Measurements from ENCODE around the gene MRPL4. TPM values are rescaled to one million over a fixed set of nuclear protein-coding genes. Genes with fewer than 3 reads are reported as not detected.
"Not testable (repeated sequence)": the region's sequence is repeated elsewhere in the genome, so short reads cannot be mapped to it uniquely, and the experiment has no call there.

MRPL4 gene
- total and polyA plus RNA-seq, 4 donors: 21.5 to 74.8 (median 33.7) TPM

DNA sequence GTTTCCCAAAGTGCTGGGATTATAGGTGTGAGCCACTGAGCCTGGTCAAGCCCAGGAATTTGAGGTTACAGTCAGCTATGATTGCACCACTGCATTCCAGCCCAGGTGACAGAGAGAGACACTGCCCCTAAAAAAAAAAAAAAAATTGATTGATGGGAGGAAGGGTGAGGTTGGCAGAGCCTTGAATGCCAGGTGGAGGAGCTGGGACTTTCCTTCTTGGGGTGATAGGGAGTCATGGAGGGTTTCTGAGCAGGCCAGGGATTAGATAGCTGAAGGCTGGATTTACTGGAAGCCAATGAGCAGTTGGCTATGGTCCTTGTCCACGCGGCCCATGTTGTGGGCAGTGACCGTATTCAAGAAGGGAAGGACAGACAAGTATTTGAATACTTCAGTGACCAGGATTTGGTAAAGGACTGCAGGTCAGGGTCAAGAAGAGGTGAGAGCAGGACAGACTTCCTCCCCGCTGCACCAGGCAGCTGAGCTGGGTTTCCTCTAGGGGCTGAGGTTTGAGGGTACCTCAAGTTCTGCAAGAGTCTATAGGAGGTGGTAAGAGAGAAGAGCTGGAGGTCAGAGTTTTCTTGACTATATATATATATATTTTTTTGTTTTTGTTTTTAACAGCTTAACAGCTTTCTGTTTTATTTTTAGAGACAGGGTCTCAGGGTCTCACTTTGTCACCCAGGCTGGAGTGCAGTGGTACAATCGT is 27.9 kb downstream of the MRPL4 start:
- no peak for DNase-seq (ENCODE audit: low spot score)
- 76% methylated on average over 5 of the region's 5 CpGs for WGBS
- H3K36me3 ChIP-seq (ENCODE audit: control insufficient read depth in 4 of 4, insufficient read depth in 3 of 4, low read depth in 1 of 4, low read length in 3 of 4): peaks cover 14 to 64% (median 36%) of the 10 kb centered on the region in 4 donors
- no peaks in the 10 kb centered on the region for H3K4me1 ChIP-seq (ENCODE audit: control insufficient read depth in 4 of 4, insufficient read depth in 4 of 4, low read length in 3 of 4)
- no peak overlapping the region for H3K4me3 ChIP-seq (ENCODE audit: low read depth in 1 of 3, low read length in 3 of 3)
- no peak overlapping the region for H3K27ac ChIP-seq (ENCODE audit: low read depth in 1 of 2, low read length in 2 of 2)
- TF ChIP-seq, protein P1, sequence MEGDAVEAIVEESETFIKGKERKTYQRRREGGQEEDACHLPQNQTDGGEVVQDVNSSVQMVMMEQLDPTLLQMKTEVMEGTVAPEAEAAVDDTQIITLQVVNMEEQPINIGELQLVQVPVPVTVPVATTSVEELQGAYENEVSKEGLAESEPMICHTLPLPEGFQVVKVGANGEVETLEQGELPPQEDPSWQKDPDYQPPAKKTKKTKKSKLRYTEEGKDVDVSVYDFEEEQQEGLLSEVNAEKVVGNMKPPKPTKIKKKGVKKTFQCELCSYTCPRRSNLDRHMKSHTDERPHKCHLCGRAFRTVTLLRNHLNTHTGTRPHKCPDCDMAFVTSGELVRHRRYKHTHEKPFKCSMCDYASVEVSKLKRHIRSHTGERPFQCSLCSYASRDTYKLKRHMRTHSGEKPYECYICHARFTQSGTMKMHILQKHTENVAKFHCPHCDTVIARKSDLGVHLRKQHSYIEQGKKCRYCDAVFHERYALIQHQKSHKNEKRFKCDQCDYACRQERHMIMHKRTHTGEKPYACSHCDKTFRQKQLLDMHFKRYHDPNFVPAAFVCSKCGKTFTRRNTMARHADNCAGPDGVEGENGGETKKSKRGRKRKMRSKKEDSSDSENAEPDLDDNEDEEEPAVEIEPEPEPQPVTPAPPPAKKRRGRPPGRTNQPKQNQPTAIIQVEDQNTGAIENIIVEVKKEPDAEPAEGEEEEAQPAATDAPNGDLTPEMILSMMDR (IDR thresholded peaks at IDR 0.05; ENCODE audit: low read depth, low read length, missing input control): no peak
- no peak for TF ChIP-seq SP1 (IDR thresholded peaks at IDR 0.05)
- TF ChIP-seq, protein P2, sequence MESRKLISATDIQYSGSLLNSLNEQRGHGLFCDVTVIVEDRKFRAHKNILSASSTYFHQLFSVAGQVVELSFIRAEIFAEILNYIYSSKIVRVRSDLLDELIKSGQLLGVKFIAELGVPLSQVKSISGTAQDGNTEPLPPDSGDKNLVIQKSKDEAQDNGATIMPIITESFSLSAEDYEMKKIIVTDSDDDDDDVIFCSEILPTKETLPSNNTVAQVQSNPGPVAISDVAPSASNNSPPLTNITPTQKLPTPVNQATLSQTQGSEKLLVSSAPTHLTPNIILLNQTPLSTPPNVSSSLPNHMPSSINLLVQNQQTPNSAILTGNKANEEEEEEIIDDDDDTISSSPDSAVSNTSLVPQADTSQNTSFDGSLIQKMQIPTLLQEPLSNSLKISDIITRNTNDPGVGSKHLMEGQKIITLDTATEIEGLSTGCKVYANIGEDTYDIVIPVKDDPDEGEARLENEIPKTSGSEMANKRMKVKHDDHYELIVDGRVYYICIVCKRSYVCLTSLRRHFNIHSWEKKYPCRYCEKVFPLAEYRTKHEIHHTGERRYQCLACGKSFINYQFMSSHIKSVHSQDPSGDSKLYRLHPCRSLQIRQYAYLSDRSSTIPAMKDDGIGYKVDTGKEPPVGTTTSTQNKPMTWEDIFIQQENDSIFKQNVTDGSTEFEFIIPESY (IDR thresholded peaks at IDR 0.05): no peak
- TF ChIP-seq EGR1 (IDR thresholded peaks at IDR 0.05; ENCODE audit: low read depth in 2 of 2): no peak
- no peak overlapping the region for H3K9ac ChIP-seq (ENCODE audit: low read depth in 1 of 2, low read length in 2 of 2)
- no peaks in the 10 kb centered on the region for H3K9me3 ChIP-seq (ENCODE audit: control insufficient read depth in 4 of 4, low read length in 3 of 4)
- no peaks in the 10 kb centered on the region for H3K27me3 ChIP-seq (ENCODE audit: control insufficient read depth in 4 of 4, insufficient read depth in 4 of 4, low read length in 3 of 4)

DNA sequence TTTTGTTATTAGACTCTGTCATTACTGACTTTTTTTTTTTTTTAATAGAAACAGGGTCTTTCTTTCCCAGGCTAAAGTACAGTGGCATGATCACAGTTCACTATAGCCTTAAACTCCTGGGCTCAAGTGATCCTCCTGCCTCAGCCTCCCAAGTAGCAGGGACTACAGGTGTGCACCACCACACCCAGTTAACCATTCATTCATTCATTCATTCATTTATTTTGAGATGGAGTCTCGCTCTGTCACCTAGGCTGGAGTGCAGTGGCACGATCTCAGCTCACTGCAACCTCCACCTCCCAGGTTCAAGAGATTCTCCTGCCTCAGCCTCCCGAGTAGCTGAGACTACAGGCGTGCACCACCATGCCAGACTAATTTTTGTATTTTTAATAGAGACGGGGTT is 30.0 kb downstream of the MRPL4 start:
- H3K27ac ChIP-seq (ENCODE audit: low read depth in 1 of 2, low read length in 2 of 2); H3K4me3 ChIP-seq (ENCODE audit: low read depth in 1 of 3, low read length in 3 of 3); H3K9ac ChIP-seq (ENCODE audit: low read depth in 1 of 2, low read length in 2 of 2); DNase-seq (ENCODE audit: low spot score); H3K9me3 ChIP-seq (ENCODE audit: control insufficient read depth in 4 of 4, low read length in 3 of 4); H3K27me3 ChIP-seq (ENCODE audit: control insufficient read depth in 4 of 4, insufficient read depth in 4 of 4, low read length in 3 of 4): not testable (repeated sequence)
- Histone ChIP-seq H3K4me1 (ENCODE audit: control insufficient read depth in 4 of 4, insufficient read depth in 4 of 4, low read length in 3 of 4) (peaks cover 0 to 17% (median 7%) of the 10 kb centered on the region in 4 donors), H3K36me3 (ENCODE audit: control insufficient read depth in 4 of 4, insufficient read depth in 3 of 4, low read depth in 1 of 4, low read length in 3 of 4) (peaks cover 17 to 65% (median 43%) of the 10 kb centered on the region in 4 donors)
- 97% methylated on average over 5 of the region's 5 CpGs for WGBS

DNA sequence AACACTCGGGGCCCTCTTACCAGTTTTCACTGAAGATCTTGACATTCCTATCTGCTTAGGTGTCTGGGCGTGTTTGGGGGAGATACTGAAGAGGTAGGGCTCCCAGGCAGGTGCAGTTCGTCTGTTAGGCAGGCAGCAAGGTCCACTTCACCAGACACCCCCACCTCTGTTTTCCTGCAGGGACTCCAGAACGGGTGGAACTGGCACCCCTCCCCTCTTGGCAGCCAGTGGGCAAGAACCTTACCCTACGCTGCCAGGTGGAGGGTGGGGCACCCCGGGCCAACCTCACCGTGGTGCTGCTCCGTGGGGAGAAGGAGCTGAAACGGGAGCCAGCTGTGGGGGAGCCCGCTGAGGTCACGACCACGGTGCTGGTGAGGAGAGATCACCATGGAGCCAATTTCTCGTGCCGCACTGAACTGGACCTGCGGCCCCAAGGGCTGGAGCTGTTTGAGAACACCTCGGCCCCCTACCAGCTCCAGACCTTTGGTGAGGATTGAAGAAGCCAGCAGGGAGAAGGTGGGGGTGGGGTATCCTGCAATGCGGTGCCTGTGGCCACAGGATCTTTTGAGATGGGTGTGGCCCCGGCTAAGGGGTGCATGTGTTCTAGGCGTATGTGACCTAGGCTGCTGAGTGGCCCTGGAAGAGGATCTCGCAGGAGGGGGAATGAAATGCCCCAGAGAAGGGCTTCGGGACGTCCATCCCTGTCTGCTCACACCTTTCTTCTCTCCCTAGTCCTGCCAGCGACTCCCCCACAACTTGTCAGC is 31.5 kb downstream of the MRPL4 start:
- 90% methylated on average over 23 of the region's 23 CpGs for WGBS
- no peak overlapping the region for H3K4me3 ChIP-seq (ENCODE audit: low read depth in 1 of 3, low read length in 3 of 3)

More for the DNA sequence above, 31.5 kb downstream of the MRPL4 start:
- no peak for DNase-seq (ENCODE audit: low spot score)
- H3K27me3 ChIP-seq (ENCODE audit: control insufficient read depth in 4 of 4, insufficient read depth in 4 of 4, low read length in 3 of 4): no peaks in the 10 kb centered on the region
- H3K27ac ChIP-seq (ENCODE audit: low read depth in 1 of 2, low read length in 2 of 2): no peak overlapping the region
- no peaks in the 10 kb centered on the region for H3K9me3 ChIP-seq (ENCODE audit: control insufficient read depth in 4 of 4, low read length in 3 of 4)
- TF ChIP-seq SP1 (IDR thresholded peaks at IDR 0.05) (no peak), FOXA1 (IDR thresholded peaks at IDR 0.05) (no peak)
- peaks cover under 1 to 18% (median 12%) of the 10 kb centered on the region in 4 donors for H3K4me1 ChIP-seq (ENCODE audit: control insufficient read depth in 4 of 4, insufficient read depth in 4 of 4, low read length in 3 of 4)
- peaks cover 14 to 57% (median 35%) of the 10 kb centered on the region in 4 donors for H3K36me3 ChIP-seq (ENCODE audit: control insufficient read depth in 4 of 4, insufficient read depth in 3 of 4, low read depth in 1 of 4, low read length in 3 of 4)
- H3K9ac ChIP-seq (ENCODE audit: low read depth in 1 of 2, low read length in 2 of 2): no peak overlapping the region

All from liver (tissue), 9 donors.